ENCODE data around the gene SLC35F3. TPM values are rescaled to one million over a fixed set of nuclear protein-coding genes. Genes with fewer than 3 reads are reported as not detected.

The SLC35F3 gene
- total RNA-seq, 1 experiment from 2014 or later, result 22.7 TPM

- POLR2A ChIA-PET (ENCODE audit: low non-redundant PET), result no interaction called here
- H3K27me3 ChIP-seq (replicated peaks; ENCODE audit: insufficient read depth, low read depth, low read length, poor library complexity), result peaks cover 96% of the 10 kb centered on the region
- CTCF ChIA-PET, result no interaction called here
- no TSS peak for BruUV-seq (replicated peaks)
- no peaks in the 10 kb centered on the region for H3K4me1 ChIP-seq (ENCODE audit: insufficient read depth, low read length, poor library complexity, severe bottlenecking)
- intact Hi-C loops (cut with micrococcal nuclease; ENCODE audit: unreplicated experiment), result no loop called here
- TF ChIP-seq CTCF (conservative IDR thresholded peaks at IDR 0.05; ENCODE audit: low read depth, low read length), result no peak
- TF ChIP-seq EZH2 (IDR thresholded peaks at IDR 0.05; ENCODE audit: borderline replicate concordance, low read depth, low read length, poor library complexity, severe bottlenecking), result no peak
- H3K4me3 ChIP-seq (ENCODE audit: low read depth, low read length, poor library complexity, severe bottlenecking), result no peak overlapping the region
- no peak overlapping the region for H3K27ac ChIP-seq (ENCODE audit: low read depth, low read length, poor library complexity, severe bottlenecking)
- H3K9me3 ChIP-seq (ENCODE audit: low read depth, low read length, poor library complexity, severe bottlenecking), result no peaks in the 10 kb centered on the region
- no peaks in the 10 kb centered on the region for H3K36me3 ChIP-seq (ENCODE audit: insufficient read depth, low read length, poor library complexity, severe bottlenecking)
- no peak for DNase-seq (ENCODE audit: low spot score)
Observed at GRCh38 chr1:233988963-233989696, 84.7 kb downstream of the SLC35F3 start.

DNA sequence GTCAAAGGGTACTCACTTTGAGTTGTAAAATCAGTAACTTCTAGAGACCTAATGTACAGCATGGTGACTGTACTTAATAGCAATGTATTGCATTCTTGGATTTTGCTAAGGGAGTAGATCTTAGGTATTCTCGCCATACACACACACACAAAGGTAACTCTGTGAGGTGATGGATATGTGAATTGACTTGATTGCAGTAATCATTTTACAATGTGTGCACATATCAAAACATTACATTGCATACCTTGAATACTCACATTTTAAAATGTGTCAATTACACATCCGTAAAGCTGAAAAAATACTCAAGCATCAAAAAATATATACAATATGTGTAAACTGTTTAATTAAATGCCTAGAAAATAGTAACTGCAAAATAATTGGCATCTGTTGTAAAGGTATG lies 86.0 kb downstream of the SLC35F3 start:
- H3K27ac ChIP-seq (ENCODE audit: low read depth, low read length, poor library complexity, severe bottlenecking), result no peak overlapping the region
- H3K27me3 ChIP-seq (replicated peaks; ENCODE audit: insufficient read depth, low read depth, low read length, poor library complexity), result peaks cover 92% of the 10 kb centered on the region
- intact Hi-C loops (cut with micrococcal nuclease; ENCODE audit: unreplicated experiment), result no loop called here
- no peaks in the 10 kb centered on the region for H3K9me3 ChIP-seq (ENCODE audit: low read depth, low read length, poor library complexity, severe bottlenecking)
- H3K4me3 ChIP-seq (ENCODE audit: low read depth, low read length, poor library complexity, severe bottlenecking), result no peak overlapping the region
- no TSS peak for BruUV-seq (replicated peaks)
- H3K4me1 ChIP-seq (ENCODE audit: insufficient read depth, low read length, poor library complexity, severe bottlenecking), result no peaks in the 10 kb centered on the region
- no peak for DNase-seq (ENCODE audit: low spot score)
- no peak for TF ChIP-seq EZH2 (IDR thresholded peaks at IDR 0.05; ENCODE audit: borderline replicate concordance, low read depth, low read length, poor library complexity, severe bottlenecking)
- no peak for TF ChIP-seq CTCF (conservative IDR thresholded peaks at IDR 0.05; ENCODE audit: low read depth, low read length)
- CTCF ChIA-PET, result no interaction called here
- H3K36me3 ChIP-seq (ENCODE audit: insufficient read depth, low read length, poor library complexity, severe bottlenecking), result no peaks in the 10 kb centered on the region
- POLR2A ChIA-PET (ENCODE audit: low non-redundant PET), result no interaction called here

DNA sequence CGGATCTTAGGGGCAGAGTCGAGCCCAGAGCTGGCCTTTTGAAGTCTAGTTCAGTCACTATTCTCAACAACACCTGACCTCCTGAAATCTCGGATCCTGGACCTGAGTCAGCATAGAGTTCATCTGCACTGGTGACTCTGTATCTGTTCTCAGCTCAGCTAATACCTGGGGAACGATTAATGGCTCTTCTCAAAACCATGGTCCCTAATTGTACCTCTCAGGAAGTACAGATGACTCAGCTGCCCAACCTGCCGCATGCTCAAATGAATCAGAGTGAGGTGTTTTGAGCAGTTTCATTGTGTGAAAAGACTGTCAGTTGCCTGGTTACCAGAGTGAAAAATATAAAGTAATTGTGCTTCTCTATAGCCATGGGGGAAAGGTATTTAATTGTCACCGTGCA lies 89.2 kb downstream of the SLC35F3 start:
- ChIA-PET POLR2A (ENCODE audit: low non-redundant PET) (no interaction called here), CTCF (no interaction called here)
- TF ChIP-seq CTCF (conservative IDR thresholded peaks at IDR 0.05; ENCODE audit: low read depth, low read length), result no peak
- no peak for TF ChIP-seq EZH2 (IDR thresholded peaks at IDR 0.05; ENCODE audit: borderline replicate concordance, low read depth, low read length, poor library complexity, severe bottlenecking)
- intact Hi-C loops (cut with micrococcal nuclease; ENCODE audit: unreplicated experiment), result no loop called here
- Histone ChIP-seq H3K27ac (ENCODE audit: low read depth, low read length, poor library complexity, severe bottlenecking) (no peak overlapping the region), H3K4me3 (ENCODE audit: low read depth, low read length, poor library complexity, severe bottlenecking) (no peak overlapping the region), H3K27me3 (replicated peaks; ENCODE audit: insufficient read depth, low read depth, low read length, poor library complexity) (peaks cover 73% of the 10 kb centered on the region), H3K9me3 (ENCODE audit: low read depth, low read length, poor library complexity, severe bottlenecking) (no peaks in the 10 kb centered on the region), H3K4me1 (ENCODE audit: insufficient read depth, low read length, poor library complexity, severe bottlenecking) (peaks cover 6% of the 10 kb centered on the region), H3K36me3 (ENCODE audit: insufficient read depth, low read length, poor library complexity, severe bottlenecking) (no peaks in the 10 kb centered on the region)
- DNase-seq (ENCODE audit: low spot score), result no peak
- BruUV-seq (replicated peaks), result no TSS peak
